Hindlimb muscle (tissue), 1 donor: ENCODE data around the gene SPI1. TPM values are rescaled to one million over a fixed set of nuclear protein-coding genes. Genes with fewer than 3 reads are reported as not detected.
"Not testable (repeated sequence)": the region's sequence is repeated elsewhere in the genome, so short reads cannot be mapped to it uniquely, and the experiment has no call there.

Source experiments
- DNase-seq: peaks from one replicate; pipeline ENCODE4 v3.0.0-alpha.2; 2013
- polyA plus RNA-seq: library from polyadenylated mRNA; unstranded; fragments of 120-200 nt; gene quantifications from one replicate; pipeline ENCODE4 v1.2.1, GENCODE V29; 2013; ENCODE audit not compliant: insufficient read length

Gene SPI1
- polyA plus RNA-seq, 1 donor = 11.3 TPM

- no peak for DNase-seq
These were observed 61.1 kb downstream of the SPI1 start for GRCh38 chr11:47317064-47317828.

GRCh38 chr11:47316501-47316900 lies 61.8 kb downstream of the SPI1 start:
- DNase-seq = not testable (repeated sequence)

GRCh38 chr11:47314992-47315391 lies 63.4 kb downstream of the SPI1 start:
- DNase-seq = no peak

DNA sequence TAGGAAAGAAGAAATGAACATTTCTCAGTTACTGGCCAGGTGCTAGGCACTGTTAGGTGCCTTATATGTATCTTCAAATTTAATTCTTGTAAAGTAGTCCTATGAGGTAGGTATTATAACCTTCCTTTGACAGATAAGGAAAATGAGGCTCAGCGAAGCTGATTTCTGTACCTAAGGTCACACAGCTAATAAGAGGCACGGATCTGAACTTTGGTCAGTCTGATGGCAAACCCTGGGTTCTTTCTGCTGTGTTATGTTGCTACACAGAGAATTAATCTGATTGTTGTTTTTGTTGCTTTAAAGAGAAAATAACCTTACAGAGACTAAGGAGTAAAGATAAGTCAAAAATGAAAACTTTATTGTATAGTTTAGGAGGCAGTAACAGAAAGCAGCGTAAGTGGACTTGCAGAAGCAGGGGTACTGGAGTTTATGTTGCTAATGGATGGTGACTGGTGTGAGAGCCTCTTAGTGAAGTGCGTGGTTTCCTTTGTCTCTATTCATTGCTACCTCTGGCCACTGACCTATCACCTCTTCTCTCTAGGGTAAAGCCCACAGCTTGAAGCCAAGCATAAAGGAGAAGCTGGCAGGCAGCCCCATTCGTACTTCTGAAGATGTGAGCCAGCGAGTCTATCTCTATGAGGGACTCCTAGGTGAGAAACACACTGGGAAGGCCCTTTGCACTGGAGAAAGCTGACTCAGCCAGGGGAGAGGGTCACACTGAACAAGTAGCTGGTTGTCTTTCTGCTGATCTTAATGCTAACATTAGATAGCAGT lies 70.1 kb downstream of the SPI1 start:
- no peak for DNase-seq

- DNase-seq = no peak
These were observed 71.9 kb downstream of the SPI1 start for GRCh38 chr11:47306484-47306844.

- DNase-seq = no peak
These were observed 72.4 kb downstream of the SPI1 start for GRCh38 chr11:47305734-47306483.

Other genes starting within 250 kb of the SPI1 start
- gene ARFGAP2, start 201.7 kb downstream of the SPI1 start, polyA plus RNA-seq = 87.8 TPM
- gene PACSIN3, start 192.1 kb downstream of the SPI1 start, polyA plus RNA-seq = 284 TPM
- 14.5 TPM for gene DDB2, start 163.6 kb downstream of the SPI1 start, polyA plus RNA-seq
- 30.8 TPM for gene ACP2, start 129.7 kb downstream of the SPI1 start, polyA plus RNA-seq
- gene NR1H3, start 120.6 kb downstream of the SPI1 start, polyA plus RNA-seq = 20.9 TPM
- gene MADD, start 108.4 kb downstream of the SPI1 start, polyA plus RNA-seq = 33.7 TPM
- gene MYBPC3, start 25.8 kb downstream of the SPI1 start, polyA plus RNA-seq = 0.49 TPM
- 38.8 TPM for gene SLC39A13, start 30.0 kb upstream of the SPI1 start, polyA plus RNA-seq
- gene PSMC3, start 47.9 kb upstream of the SPI1 start, polyA plus RNA-seq = 126 TPM
- gene RAPSN, start 70.6 kb upstream of the SPI1 start, polyA plus RNA-seq = 126 TPM
- gene CELF1, start 174.6 kb upstream of the SPI1 start, polyA plus RNA-seq = 71.5 TPM
- gene PTPMT1, start 187.1 kb upstream of the SPI1 start, polyA plus RNA-seq = 25.4 TPM
- gene KBTBD4, start 200.4 kb upstream of the SPI1 start, polyA plus RNA-seq = 16.3 TPM
- gene NDUFS3, start 200.5 kb upstream of the SPI1 start, polyA plus RNA-seq = 86.6 TPM
- 3.0 TPM for gene FAM180B, start 208.1 kb upstream of the SPI1 start, polyA plus RNA-seq
- gene C1QTNF4, start 215.9 kb upstream of the SPI1 start, polyA plus RNA-seq = 11.6 TPM